Heart right ventricle (tissue), 16 donors: ENCODE results near the gene CNIH2. TPM values are rescaled to one million over a fixed set of nuclear protein-coding genes. Genes with fewer than 3 reads are reported as not detected.

Experiments
- ATAC-seq, 8 donors: fragments of 200-7000 bp; cut with Tn5 transposase; one replicate each; pipeline ENCODE4 v1.9.1; 2020; ENCODE audit warnings: mild to moderate bottlenecking in 8 of 8, moderate library complexity in 8 of 8, moderate number of reproducible peaks in 1 of 8
- DNase-seq, 2 donors: peaks; one replicate each; pipeline ENCODE4 v3.0.0-alpha.2; 2020
- H3K27ac ChIP-seq, 10 donors: fragments of 200-600 bp; sonication (generic) in 2 of 10; one replicate each; pipeline versions ENCODE4 v1.5.0 to v1.8.0; 2020 to 2022; ENCODE audit warnings: mild to moderate bottlenecking in 3 of 10
- H3K27me3 ChIP-seq, 7 donors: fragments of 200-600 bp; one replicate each; pipeline ENCODE4 v1.8.0; 2021 to 2022; ENCODE audit warnings: mild to moderate bottlenecking in 2 of 7
- H3K36me3 ChIP-seq, 9 donors: fragments of 200-600 bp; sonication (generic) in 1 of 9; one replicate each; pipeline versions ENCODE4 v1.5.0 to v1.8.0; 2020 to 2022; ENCODE audit warnings: mild to moderate bottlenecking in 2 of 9
- H3K4me1 ChIP-seq, 9 donors: fragments of 200-600 bp; sonication (generic) in 1 of 9; one replicate each; pipeline versions ENCODE4 v1.5.0 to v1.8.0; 2020 to 2022; ENCODE audit warnings: mild to moderate bottlenecking in 4 of 9
- H3K4me3 ChIP-seq, 10 donors: fragments of 200-600 bp; sonication (generic) in 2 of 10; one replicate each; pipeline versions ENCODE4 v1.5.0 to v1.8.0; 2020 to 2022; ENCODE audit warnings: mild to moderate bottlenecking in 7 of 10, moderate library complexity in 2 of 10
- H3K9me3 ChIP-seq, 11 donors: fragments of 200-600 bp in 10 of 11; sonication (generic) in 2 of 11; one replicate each; pipeline versions ENCODE4 v1.5.0 to v1.8.0; 2013 to 2022; ENCODE audit warnings: mild to moderate bottlenecking in 2 of 11, control low read depth in 1 of 11, moderate library complexity in 1 of 11
- WGBS, 2 donors: extraction: QIAGEN DNeasy Blood & Tissue Kit; methylation state at CpG; one replicate each; pipeline ENCODE4 v1.1.7; 2013; ENCODE audit warnings: inconsistent platforms in 1 of 2; 5-methylcytosine and 5-hydroxymethylcytosine counted together
- intact Hi-C, 10 donors: fragments of 100-400 bp; cut with DNase I; formaldehyde crosslinking; loops; one replicate each; pipeline versions ENCODE4 v1.11.1 to v1.14.2; 2022
- polyA plus RNA-seq, 2 donors: library from polyadenylated mRNA; stranded (reverse); fragments of 200-250 nt; gene quantifications; one replicate each; pipeline ENCODE4 v1.2.3, GENCODE V29; 2013
- total RNA-seq, 10 donors: library from RNA; stranded (reverse); fragmentation: NEBNext Ultra II Directional in 3 of 10; extraction: Animal tissue kit (Norgen Biotek cat#: 25700) in 3 of 10; gene quantifications; one replicate each; pipeline versions ENCODE4 v1.2.1 to v1.2.4, GENCODE V29; 2021 to 2023
- TF ChIP-seq, protein P1 (sequence below), 9 donors: fragments of 200-600 bp; sonication (generic) in 2 of 9; IDR thresholded peaks; one replicate each; pipeline versions ENCODE4 v1.5.0 to v1.8.0; 2021 to 2022; ENCODE audit warnings: antibody characterized with exemption in 9 of 9, mild to moderate bottlenecking in 5 of 9, moderate library complexity in 1 of 9
- donor health status: Arrhythmogenic right ventricular cardiomyopathy.
- donor health status: ischemic (EF 13 %, LVEDD 7.1; RV severe dilation, severe dysfunction).
- donor health status: healthy with polysubstance abuse.
- donor health status: DM: no; HTN: yes; CAD: no.
- donor health status: DM: no; HTN: no; CAD: no.
- donor health status: ischemic (EF 25% LVEDD 6.9; RV normal size, moderate dysfunction).
- donor health status: ischemic (EF 25% LVEDD 5.7; RV mildly dilated, moderate dysfunction).
- donor health status: healthy.
- donor health status: DM: yes; HTN: yes; CAD: no.
- donor health status: Ischemic cardiomyopathy.
- donor health status: ischemic (EF 35%, LVEDD 5.7; RV mildly dilated, moderate dysfunction).
- donor health status: nonischemic (EF 11% LVEDD 7.7; RV severe dilation, severe dysfunction).
- donor health status: DM: yes; HTN: yes; CAD: no.
- donor health status: PGD.
- donor health status: ischemic (EF 29% LVEDD 5.4; RV normal size, mild dysfunction).
- donor health status: nonischemic (EF 23%, LVEDD 6.1; RV moderate dilation, normal function).

Gene CNIH2
- total and polyA plus RNA-seq, 12 donors = 0.06 to 0.57 (median 0.45) TPM; not detected in 7

- Histone ChIP-seq H3K27ac (no peak overlapping the region), H3K36me3 (peaks cover 0 to 30% (median 8%) of the 10 kb centered on the region in 9 donors), H3K9me3 (no peaks in the 10 kb centered on the region), H3K27me3 (peaks cover 0 to 6% (median 0%) of the 10 kb centered on the region in 7 donors), H3K4me1 (peaks cover 5 to 37% (median 23%) of the 10 kb centered on the region in 9 donors), H3K4me3 (no peak overlapping the region)
- ATAC-seq (no peak), DNase-seq (no peak)
- intact Hi-C loops = loop anchor here in 3 of 10 donors (5.0 to 10.0 kb wide), 2 partner anchors 56 to 58 kb away; no protein-coding TSS in a partner anchor
- TF ChIP-seq, protein P1, sequence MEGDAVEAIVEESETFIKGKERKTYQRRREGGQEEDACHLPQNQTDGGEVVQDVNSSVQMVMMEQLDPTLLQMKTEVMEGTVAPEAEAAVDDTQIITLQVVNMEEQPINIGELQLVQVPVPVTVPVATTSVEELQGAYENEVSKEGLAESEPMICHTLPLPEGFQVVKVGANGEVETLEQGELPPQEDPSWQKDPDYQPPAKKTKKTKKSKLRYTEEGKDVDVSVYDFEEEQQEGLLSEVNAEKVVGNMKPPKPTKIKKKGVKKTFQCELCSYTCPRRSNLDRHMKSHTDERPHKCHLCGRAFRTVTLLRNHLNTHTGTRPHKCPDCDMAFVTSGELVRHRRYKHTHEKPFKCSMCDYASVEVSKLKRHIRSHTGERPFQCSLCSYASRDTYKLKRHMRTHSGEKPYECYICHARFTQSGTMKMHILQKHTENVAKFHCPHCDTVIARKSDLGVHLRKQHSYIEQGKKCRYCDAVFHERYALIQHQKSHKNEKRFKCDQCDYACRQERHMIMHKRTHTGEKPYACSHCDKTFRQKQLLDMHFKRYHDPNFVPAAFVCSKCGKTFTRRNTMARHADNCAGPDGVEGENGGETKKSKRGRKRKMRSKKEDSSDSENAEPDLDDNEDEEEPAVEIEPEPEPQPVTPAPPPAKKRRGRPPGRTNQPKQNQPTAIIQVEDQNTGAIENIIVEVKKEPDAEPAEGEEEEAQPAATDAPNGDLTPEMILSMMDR (IDR thresholded peaks at IDR 0.05) = no peak
- 70 to 71% methylated on average over 14 of the region's 14 CpGs for WGBS, 2 donors
Observed at GRCh38 chr11:66280428-66280827, 2.5 kb downstream of the CNIH2 start.

GRCh38 chr11:66281001-66281400 is 3.0 kb downstream of the CNIH2 start:
- Histone ChIP-seq H3K4me3 (no peak overlapping the region), H3K4me1 (peaks cover 5 to 43% (median 25%) of the 10 kb centered on the region in 9 donors), H3K27ac (no peak overlapping the region), H3K27me3 (peaks cover 0 to 6% (median 0%) of the 10 kb centered on the region in 7 donors), H3K9me3 (no peaks in the 10 kb centered on the region), H3K36me3 (peaks cover 0 to 24% (median 2%) of the 10 kb centered on the region in 9 donors)
- intact Hi-C loops = loop anchor here in 3 of 10 donors (5.0 to 10.0 kb wide), 2 partner anchors 56 to 59 kb away; no protein-coding TSS in a partner anchor
- 84 to 85% methylated on average over 6 of the region's 6 CpGs for WGBS, 2 donors
- no peak for DNase-seq
- TF ChIP-seq, protein P1 (IDR thresholded peaks at IDR 0.05) = no peak
- no peak for ATAC-seq

DNA sequence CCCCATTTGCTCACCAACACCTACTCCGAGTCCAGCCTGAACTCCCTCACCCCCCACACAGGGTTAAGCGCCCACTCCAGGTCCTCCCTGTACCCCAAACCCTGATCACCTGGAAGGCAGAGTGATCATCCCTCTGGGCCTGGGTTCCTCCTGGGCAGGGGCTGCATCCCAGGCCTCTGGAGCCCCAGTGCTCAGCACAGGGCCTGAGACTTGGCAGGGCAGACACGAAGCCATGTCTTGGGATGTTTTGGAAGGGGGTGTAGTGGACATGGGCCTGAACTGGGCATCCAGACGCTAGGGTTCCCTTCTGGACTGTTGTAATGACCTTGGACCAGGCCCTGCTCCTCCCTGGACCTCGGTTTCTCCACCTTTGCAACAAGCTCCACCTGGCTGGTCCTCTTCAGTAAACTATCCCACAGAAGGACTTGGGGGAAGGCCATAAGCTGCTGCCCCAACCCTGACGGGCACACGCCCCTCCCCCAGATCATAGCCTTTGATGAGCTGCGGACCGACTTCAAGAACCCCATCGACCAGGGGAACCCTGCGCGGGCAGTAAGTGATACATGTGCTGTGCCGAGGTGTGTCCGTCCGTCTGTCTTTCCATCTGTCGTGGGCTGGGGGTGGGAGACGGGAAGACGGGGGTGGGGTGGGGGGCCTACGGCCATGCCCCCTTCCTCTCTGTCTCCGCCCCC is 3.9 kb downstream of the CNIH2 start:
- no peak overlapping the region for H3K4me3 ChIP-seq
- peak in 1 of 8 donors; percentile 0 for ATAC-seq

More for the DNA sequence above, 3.9 kb downstream of the CNIH2 start:
- Histone ChIP-seq H3K36me3 (peaks cover 0 to 15% (median 0%) of the 10 kb centered on the region in 9 donors), H3K27me3 (peaks cover 0 to 6% (median 0%) of the 10 kb centered on the region in 7 donors), H3K27ac (no peak overlapping the region), H3K9me3 (no peaks in the 10 kb centered on the region), H3K4me1 (peaks cover 5 to 52% (median 28%) of the 10 kb centered on the region in 9 donors)
- DNase-seq = no peak
- 28 to 32% methylated on average over 20 of the region's 20 CpGs for WGBS, 2 donors
- TF ChIP-seq, protein P1 (IDR thresholded peaks at IDR 0.05) = no peak
- intact Hi-C loops = loop anchor here in 7 of 10 donors (1.0 to 10.0 kb wide), 4 partner anchors 57 to 60 kb away; no protein-coding TSS in a partner anchor
